CD4-positive, alpha-beta T cell treated with Interleukin-10 for 1 hour (primary cell): ENCODE measurements around the gene PHF2.
"Not testable (repeated sequence)": the region's sequence is repeated elsewhere in the genome, so short reads cannot be mapped to it uniquely, and the experiment has no call there.

Experiments used
- DNase-seq: peaks from one replicate; pipeline ENCODE4 v3.0.0-alpha.2; 2020

PHF2 gene

DNA sequence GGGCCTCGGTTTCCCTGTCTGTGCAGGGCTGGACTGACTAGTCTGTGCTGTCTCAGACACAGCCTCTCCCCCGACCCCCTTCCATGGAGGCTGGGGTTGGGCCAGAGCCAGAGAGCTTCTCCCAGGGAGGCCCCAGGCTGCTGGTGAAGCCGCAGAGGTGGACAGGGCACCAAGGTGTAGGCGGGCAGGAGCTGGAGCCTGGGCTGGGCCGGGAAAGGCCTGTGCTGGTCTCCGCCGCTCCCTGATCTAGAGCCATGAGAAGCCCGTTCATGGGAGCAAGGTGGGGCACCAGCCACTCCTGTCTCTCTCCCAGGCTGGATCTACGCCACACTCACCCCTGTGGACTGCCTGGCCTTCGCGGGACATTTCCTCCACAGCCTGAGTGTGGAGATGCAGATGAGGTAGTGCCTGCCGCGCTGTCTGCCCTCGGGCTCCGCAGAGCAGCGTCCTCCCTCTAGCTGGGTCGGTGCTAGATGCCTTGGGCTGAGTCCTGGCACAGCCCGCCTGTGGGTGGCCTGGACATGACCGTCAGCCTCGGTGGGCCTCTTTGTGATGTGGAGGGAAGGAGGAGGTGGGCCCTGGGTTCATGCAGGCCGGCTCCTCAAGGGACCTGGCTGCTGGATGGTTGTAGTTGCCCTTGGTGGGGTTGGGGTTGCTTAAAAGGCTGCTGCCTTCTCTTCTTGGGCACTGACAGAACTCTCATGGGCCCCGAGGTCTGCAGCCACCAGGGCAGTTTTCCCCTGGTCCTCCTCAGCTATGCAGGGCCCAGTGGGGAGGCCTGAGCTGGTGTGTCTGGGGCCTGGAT, 79.4 kb downstream of the PHF2 start:
- no peak for DNase-seq

GRCh38 chr9:93656426-93657239, 80.2 kb downstream of the PHF2 start:
- no peak for DNase-seq

- DNase-seq: no peak
Observed at GRCh38 chr9:93657331-93658111, 81.1 kb downstream of the PHF2 start.

- no peak for DNase-seq
Observed at GRCh38 chr9:93658184-93658925, 82.0 kb downstream of the PHF2 start.

DNA sequence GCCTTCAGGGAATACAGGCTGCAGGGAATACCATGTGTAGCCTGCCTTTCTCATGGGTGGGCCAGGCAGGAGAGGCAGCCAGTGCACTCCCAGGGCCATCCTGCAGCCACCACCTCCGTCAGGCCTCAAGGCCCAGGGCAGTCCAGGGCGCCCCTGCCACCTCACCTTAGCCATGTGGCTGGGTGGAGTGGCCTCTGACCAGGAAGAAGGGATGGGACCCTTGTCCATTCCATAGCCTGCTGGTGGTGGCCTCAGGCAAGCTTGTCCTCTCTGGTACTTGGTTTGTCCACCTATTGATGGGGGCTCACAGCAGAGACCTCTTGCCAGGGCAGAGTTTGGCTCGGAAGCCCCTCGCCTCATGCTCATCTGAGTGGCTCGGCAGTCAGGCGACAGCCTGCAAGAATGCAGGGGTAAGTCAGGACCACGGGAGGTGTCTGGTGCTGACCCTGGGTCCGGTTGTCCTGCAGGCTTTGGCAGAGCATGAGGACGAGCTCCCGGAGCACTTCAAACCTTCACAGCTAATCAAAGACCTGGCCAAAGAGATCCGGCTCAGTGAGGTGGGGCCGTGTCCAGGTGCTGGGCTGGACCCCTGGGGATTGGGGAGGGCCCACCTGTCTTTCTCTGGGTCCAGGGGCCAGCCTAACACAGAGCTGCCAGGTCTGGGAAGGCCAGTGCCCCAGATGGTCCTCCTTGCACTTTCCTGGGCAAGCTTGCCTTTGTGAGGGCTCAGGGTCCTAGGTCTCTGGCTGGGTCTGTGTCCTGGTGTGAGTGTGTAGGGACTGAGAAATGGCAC, 82.9 kb downstream of the PHF2 start:
- no peak for DNase-seq

- no peak for DNase-seq
Observed at GRCh38 chr9:93659837-93660177, 83.4 kb downstream of the PHF2 start.

DNA sequence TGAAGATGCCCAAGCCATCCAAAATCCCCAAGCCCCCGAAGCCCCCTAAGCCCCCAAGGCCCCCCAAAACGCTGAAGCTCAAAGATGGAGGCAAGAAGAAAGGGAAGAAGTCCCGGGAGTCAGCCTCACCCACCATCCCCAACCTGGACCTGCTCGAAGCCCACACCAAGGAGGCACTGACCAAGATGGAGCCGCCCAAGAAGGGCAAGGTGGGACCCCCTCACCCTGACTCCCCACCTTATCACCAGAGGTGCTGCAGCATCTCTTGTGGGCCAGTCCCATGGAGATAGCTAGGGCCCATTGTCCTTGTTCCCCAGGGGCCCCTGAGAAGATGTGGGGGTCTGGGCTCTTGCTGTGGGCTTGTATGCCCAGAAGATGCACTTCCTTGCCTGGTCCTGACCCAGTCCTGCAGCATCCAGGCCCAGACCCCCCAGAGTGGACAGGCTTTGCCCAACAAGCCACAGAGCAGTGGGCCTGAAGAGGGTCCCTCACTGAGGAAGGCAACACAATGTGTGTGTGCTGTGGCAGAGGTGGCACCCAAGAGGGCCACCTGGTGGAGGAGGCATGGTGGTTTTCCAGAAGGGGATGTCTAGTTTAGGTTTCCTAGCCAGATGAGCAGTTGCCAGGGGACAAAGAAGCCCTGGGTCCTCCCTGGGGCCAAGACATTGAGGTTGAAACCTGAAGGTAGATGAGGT, 84.1 kb downstream of the PHF2 start:
- DNase-seq: no peak

DNA sequence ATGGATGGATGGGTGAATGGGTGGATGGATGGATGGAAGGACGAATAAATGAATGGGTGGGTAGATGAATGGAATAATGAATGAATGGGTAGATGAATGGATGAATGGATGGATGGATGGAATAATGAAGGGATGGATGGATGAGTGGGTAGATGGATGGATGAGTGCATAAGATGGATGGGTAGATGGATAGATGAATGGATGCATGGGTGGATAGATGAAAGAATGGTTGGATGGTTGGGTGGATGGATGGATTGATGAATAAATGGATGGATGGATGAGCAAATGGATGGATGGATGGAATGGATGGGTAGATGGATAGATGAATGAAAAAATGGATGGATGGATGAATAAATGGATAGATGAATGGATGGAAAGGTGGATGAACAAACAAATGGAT, 85.2 kb downstream of the PHF2 start:
- no peak for DNase-seq

GRCh38 chr9:93662016-93662638, 85.7 kb downstream of the PHF2 start:
- DNase-seq: no peak

GRCh38 chr9:93662952-93663572, 86.7 kb downstream of the PHF2 start:
- DNase-seq: no peak

DNA sequence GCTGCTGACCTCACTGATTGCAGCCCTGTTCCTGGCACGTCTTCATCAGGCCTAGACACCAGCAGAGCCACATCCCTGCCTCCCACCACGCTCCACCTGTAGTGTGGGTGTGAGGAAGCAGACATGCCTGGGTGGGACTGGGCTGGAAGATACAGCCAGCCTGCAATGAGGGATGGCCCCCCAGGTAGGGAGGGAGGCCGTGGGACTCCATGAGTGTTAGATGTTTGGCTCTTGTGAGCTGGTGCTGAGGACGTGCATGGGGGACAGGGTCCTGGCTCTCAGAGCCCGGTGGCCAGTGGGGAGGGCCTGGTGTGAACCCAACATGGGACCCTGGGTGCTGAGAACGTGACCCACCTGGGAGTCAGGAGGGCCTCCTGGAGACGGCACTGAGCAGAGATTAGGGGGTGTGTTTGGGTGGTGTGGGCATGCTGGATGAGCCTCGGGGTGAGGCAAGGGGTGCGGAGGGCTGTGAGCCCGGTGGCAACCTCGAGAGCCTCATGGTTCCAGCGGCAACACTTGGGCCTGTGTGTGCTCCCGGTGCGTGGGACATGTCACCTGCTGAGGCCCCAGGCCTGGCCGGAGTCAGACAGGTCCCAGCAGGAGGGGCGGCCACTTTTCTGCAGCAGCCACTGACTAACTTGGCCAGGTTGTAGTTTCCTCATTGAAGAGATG, 87.6 kb downstream of the PHF2 start:
- no peak for DNase-seq

- DNase-seq: no peak
Observed at GRCh38 chr9:93664549-93665120, 88.3 kb downstream of the PHF2 start.

DNA sequence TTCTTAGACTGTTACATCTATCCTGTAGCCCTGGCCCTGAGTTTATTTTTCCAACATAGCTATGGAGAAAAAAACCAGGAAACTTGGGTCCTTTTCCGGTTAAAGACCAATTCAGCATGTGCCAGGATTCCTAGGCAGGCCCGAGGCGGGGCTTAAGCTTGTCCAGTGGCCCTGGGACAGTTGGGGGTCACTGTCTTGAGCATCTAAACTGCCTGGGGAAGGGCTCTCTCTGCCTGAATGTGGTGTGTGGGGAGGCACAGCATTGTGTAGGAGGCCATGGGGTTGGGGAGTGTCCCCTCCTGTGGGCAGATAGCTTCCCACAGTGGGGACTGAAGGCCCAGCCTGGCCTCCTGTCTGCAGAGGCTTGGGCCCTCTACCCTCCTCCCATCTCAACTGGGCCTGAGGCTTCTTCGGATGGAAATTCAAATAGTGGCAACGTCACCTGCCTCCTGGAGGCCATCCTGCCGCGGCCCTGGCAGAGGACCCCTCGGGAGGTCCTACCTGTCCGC, 88.8 kb downstream of the PHF2 start:
- no peak for DNase-seq

- DNase-seq: no peak
Observed at GRCh38 chr9:93665637-93666438, 89.5 kb downstream of the PHF2 start.

- not testable (repeated sequence) for DNase-seq
Observed at GRCh38 chr9:93666439-93666784, 90.0 kb downstream of the PHF2 start.

- no peak for DNase-seq
Observed at GRCh38 chr9:93667006-93667405, 90.6 kb downstream of the PHF2 start.

DNA sequence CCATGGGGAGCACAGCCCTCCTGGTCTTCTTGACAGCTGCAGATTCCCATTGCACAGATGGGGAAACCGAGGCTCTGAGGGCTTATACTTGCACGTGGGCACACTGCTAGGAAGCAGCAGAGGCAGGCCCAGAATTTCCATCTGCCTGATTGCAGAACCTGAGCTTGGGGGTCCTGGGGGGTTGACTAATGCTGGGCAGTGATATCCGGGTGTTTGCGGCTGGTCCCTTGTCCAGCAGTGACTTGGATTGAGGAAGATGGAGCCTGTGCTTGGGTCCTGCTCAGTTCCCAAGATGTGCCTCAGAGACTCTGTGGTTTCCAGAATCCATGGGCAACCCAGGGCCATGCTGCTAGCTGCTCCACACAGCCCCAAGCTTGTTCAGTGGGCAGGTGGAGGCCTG, 91.2 kb downstream of the PHF2 start:
- no peak for DNase-seq

DNA sequence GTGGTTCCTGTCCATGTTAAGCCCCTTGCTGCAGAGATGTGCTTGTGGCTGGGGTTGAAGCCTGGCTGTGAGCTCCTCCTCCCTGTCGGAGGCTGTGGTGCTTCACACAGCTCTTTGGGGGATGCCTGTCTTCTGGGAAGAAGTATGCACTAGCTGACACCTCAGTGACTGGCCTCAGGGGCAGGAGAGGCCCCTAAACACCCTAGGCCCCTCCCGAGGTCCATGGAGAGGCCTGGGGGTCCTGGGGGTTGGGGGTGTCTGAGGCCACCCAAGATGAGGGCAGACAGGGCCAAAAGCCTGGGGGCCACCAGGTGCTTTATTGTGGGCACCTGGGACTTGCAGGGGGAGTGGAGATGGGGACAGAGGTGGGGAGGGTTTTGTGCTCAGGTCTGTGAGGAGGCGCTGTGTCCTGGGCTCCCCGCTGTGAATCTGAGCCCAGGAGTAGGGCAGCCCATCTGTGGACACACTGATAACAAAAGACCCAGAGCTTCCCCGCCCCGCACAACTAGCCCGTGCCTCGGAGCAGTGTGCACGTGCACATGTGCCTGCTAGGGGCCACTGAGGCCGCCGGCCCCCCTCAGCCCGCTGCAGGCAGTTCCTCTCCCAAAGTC, 92.0 kb downstream of the PHF2 start:
- DNase-seq: no peak
